Measurements from ENCODE around the gene CHMP2A. TPM values are rescaled to one million over a fixed set of nuclear protein-coding genes. Genes with fewer than 3 reads are reported as not detected.

Gene CHMP2A
- total and polyA plus RNA-seq, 2 of the 13 experiments (the other 11 are each of a cell fraction or from before 2014, with no cell fraction given), result 49.7 to 55.0 TPM

DNA sequence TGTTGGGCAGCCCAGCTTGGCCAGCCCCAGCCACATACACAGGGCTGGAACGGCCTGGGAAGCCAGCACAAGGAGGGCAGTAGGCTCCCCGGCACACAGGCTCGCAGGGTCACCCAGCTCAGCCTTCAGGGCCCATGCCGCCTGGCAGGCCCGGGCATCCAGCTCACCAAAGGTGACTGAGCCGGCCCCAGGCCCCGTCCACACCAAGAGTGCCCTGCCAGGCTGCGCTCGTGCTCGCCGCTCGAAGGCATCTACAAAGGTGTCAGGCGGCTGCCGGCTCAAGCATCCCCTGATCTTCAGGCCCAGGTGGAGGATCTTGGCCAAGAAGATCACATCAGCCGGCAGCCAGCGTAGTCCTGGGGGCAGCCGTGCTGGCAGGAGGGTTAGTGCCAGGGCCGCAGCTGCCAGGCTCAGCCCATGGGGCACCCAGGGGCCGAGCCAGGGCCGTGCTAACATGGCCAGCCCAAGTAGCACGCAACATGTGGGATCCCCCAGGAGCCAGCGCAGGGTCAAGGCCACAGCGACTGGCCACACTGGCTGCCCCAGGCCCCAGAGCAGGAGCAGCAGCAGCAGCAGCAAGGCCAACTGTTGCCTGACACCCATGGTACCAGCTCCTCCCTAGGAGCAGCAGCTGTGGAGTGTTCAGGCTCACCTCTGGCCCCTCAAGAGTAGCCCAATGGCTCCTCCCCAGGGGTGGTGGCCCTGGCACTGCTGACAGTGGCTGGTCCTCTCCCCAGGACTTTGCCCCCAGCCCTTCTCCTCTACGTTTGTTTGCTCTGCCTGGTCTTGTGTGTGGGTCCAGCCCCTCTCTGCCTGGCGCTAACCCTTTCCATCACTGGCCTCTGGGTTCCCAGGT lies 43.3 kb downstream of the CHMP2A start, which contains the start of gene SLC27A5 (continued):
- TF ChIP-seq, protein P1, sequence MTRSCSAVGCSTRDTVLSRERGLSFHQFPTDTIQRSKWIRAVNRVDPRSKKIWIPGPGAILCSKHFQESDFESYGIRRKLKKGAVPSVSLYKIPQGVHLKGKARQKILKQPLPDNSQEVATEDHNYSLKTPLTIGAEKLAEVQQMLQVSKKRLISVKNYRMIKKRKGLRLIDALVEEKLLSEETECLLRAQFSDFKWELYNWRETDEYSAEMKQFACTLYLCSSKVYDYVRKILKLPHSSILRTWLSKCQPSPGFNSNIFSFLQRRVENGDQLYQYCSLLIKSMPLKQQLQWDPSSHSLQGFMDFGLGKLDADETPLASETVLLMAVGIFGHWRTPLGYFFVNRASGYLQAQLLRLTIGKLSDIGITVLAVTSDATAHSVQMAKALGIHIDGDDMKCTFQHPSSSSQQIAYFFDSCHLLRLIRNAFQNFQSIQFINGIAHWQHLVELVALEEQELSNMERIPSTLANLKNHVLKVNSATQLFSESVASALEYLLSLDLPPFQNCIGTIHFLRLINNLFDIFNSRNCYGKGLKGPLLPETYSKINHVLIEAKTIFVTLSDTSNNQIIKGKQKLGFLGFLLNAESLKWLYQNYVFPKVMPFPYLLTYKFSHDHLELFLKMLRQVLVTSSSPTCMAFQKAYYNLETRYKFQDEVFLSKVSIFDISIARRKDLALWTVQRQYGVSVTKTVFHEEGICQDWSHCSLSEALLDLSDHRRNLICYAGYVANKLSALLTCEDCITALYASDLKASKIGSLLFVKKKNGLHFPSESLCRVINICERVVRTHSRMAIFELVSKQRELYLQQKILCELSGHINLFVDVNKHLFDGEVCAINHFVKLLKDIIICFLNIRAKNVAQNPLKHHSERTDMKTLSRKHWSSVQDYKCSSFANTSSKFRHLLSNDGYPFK (CRISPR knock-in tag; IDR thresholded peaks at IDR 0.05; ENCODE audit: borderline replicate concordance), result peak; percentile 40; the same call in 1 of the 2 replicates
- TF ChIP-seq, protein P2, sequence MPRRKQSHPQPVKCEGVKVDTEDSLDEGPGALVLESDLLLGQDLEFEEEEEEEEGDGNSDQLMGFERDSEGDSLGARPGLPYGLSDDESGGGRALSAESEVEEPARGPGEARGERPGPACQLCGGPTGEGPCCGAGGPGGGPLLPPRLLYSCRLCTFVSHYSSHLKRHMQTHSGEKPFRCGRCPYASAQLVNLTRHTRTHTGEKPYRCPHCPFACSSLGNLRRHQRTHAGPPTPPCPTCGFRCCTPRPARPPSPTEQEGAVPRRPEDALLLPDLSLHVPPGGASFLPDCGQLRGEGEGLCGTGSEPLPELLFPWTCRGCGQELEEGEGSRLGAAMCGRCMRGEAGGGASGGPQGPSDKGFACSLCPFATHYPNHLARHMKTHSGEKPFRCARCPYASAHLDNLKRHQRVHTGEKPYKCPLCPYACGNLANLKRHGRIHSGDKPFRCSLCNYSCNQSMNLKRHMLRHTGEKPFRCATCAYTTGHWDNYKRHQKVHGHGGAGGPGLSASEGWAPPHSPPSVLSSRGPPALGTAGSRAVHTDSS (CRISPR knock-in tag; conservative IDR thresholded peaks at IDR 0.05), result no peak
- TF ChIP-seq JUN (CRISPR knock-in tag; IDR thresholded peaks at IDR 0.05) (0 out of 2 replicates have a peak, but pooled peaks have one; percentile 62), ARID2 (CRISPR knock-in tag; IDR thresholded peaks at IDR 0.05; ENCODE audit: borderline replicate concordance) (no peak), NR1H2 (CRISPR knock-in tag; IDR thresholded peaks at IDR 0.05; ENCODE audit: borderline replicate concordance, low read depth) (no peak; the same call in 1 of the 2 replicates), SPEN (CRISPR knock-in tag; IDR thresholded peaks at IDR 0.05; ENCODE audit: low read depth) (peak; percentile 49; the same call in 1 of the 2 replicates), EP300 (IDR thresholded peaks at IDR 0.05; ENCODE audit: low read depth in 2 of 2, low read length in 2 of 2) (no peak; a peak in 1 of 4 replicates), EP300 (CRISPR knock-in tag; IDR thresholded peaks at IDR 0.05; ENCODE audit: borderline replicate concordance) (0 out of 2 replicates have a peak, but pooled peaks have one; percentile 7), PCBP2 (optimal IDR thresholded peaks at IDR 0.05; ENCODE audit: low read depth, low read length, poor library complexity, severe bottlenecking) (no peak)
- TF ChIP-seq, protein P3, sequence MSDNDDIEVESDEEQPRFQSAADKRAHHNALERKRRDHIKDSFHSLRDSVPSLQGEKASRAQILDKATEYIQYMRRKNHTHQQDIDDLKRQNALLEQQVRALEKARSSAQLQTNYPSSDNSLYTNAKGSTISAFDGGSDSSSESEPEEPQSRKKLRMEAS (IDR thresholded peaks at IDR 0.05), result no peak
- TF ChIP-seq, protein P4, sequence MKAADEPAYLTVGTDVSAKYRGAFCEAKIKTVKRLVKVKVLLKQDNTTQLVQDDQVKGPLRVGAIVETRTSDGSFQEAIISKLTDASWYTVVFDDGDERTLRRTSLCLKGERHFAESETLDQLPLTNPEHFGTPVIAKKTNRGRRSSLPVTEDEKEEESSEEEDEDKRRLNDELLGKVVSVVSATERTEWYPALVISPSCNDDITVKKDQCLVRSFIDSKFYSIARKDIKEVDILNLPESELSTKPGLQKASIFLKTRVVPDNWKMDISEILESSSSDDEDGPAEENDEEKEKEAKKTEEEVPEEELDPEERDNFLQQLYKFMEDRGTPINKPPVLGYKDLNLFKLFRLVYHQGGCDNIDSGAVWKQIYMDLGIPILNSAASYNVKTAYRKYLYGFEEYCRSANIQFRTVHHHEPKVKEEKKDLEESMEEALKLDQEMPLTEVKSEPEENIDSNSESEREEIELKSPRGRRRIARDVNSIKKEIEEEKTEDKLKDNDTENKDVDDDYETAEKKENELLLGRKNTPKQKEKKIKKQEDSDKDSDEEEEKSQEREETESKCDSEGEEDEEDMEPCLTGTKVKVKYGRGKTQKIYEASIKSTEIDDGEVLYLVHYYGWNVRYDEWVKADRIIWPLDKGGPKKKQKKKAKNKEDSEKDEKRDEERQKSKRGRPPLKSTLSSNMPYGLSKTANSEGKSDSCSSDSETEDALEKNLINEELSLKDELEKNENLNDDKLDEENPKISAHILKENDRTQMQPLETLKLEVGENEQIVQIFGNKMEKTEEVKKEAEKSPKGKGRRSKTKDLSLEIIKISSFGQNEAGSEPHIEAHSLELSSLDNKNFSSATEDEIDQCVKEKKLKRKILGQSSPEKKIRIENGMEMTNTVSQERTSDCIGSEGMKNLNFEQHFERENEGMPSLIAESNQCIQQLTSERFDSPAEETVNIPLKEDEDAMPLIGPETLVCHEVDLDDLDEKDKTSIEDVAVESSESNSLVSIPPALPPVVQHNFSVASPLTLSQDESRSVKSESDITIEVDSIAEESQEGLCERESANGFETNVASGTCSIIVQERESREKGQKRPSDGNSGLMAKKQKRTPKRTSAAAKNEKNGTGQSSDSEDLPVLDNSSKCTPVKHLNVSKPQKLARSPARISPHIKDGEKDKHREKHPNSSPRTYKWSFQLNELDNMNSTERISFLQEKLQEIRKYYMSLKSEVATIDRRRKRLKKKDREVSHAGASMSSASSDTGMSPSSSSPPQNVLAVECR (CRISPR knock-in tag; IDR thresholded peaks at IDR 0.05; ENCODE audit: borderline replicate concordance), result peak; percentile 40; the same call in 1 of the 2 replicates
- TF ChIP-seq, protein P5, sequence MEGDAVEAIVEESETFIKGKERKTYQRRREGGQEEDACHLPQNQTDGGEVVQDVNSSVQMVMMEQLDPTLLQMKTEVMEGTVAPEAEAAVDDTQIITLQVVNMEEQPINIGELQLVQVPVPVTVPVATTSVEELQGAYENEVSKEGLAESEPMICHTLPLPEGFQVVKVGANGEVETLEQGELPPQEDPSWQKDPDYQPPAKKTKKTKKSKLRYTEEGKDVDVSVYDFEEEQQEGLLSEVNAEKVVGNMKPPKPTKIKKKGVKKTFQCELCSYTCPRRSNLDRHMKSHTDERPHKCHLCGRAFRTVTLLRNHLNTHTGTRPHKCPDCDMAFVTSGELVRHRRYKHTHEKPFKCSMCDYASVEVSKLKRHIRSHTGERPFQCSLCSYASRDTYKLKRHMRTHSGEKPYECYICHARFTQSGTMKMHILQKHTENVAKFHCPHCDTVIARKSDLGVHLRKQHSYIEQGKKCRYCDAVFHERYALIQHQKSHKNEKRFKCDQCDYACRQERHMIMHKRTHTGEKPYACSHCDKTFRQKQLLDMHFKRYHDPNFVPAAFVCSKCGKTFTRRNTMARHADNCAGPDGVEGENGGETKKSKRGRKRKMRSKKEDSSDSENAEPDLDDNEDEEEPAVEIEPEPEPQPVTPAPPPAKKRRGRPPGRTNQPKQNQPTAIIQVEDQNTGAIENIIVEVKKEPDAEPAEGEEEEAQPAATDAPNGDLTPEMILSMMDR (CRISPR knock-in tag; IDR thresholded peaks at IDR 0.05), result peak; percentile 42
- TF ChIP-seq, protein P6, sequence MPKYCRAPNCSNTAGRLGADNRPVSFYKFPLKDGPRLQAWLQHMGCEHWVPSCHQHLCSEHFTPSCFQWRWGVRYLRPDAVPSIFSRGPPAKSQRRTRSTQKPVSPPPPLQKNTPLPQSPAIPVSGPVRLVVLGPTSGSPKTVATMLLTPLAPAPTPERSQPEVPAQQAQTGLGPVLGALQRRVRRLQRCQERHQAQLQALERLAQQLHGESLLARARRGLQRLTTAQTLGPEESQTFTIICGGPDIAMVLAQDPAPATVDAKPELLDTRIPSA (CRISPR knock-in tag; IDR thresholded peaks at IDR 0.05; ENCODE audit: borderline replicate concordance), result no peak
